GM18873 (cell line): ENCODE measurements around the gene PALMD.

Source experiments
- ATAC-seq: cut with Tn5 transposase; IDR thresholded peaks from one replicate; pipeline ENCODE4 v1.9.1; 2021; ENCODE audit warnings: mild to moderate bottlenecking, moderate library complexity, moderate number of reproducible peaks; ENCODE audit not compliant: unreplicated experiment, low FRiP score

The PALMD gene

GRCh38 chr1:99737016-99737415 lies 91.1 kb downstream of the PALMD start:
- ATAC-seq, result no peak

GRCh38 chr1:99738858-99739465 lies 93.0 kb downstream of the PALMD start:
- ATAC-seq, result no peak

- ATAC-seq, result no peak
Measured at GRCh38 chr1:99740141-99740540, 94.2 kb downstream of the PALMD start.
